H1 (cell line): ENCODE results near the gene MAD2L1BP. TPM values are rescaled to one million over a fixed set of nuclear protein-coding genes. Genes with fewer than 3 reads are reported as not detected.

ENCODE experiments used
- CTCF ChIA-PET: fragments of 300-600 bp; sonication (Branson Sonifier 250); formaldehyde crosslinking; loops from one replicate; lab custom pipeline; 2021; ENCODE audit not compliant: partially characterized antibody; lab: Charles Lee
- POLR2A ChIA-PET: fragments of 300-600 bp; sonication (Branson Sonifier 250); formaldehyde crosslinking; loops from one replicate; lab custom pipeline; 2021; ENCODE audit warnings: inconsistent platforms; ENCODE audit not compliant: partially characterized antibody; lab: Charles Lee
- DNase-seq, 2 experiments: peaks; one replicate each; pipeline versions ENCODE4 v3.0.0 to v3.0.0-alpha.2; 2010 to 2022; ENCODE audit warnings: low spot score in 2 of 2, low read depth in 1 of 2, mixed read lengths in 1 of 2
- FAIRE-seq: peaks from 2 replicates; lab custom pipeline; 2011; peaks lifted over from hg19 to GRCh38; lab: Jason Lieb, UNC
- H2AFZ ChIP-seq: 2 replicates; pipeline ENCODE4 v1.8.1; 2012; ENCODE audit warnings: low read length, inconsistent platforms
- H2AK5ac ChIP-seq: 2 replicates; pipeline ENCODE4 v1.6.1; 2013; ENCODE audit warnings: low read depth, low read length
- H2BK120ac ChIP-seq: replicated peaks from 2 replicates; pipeline ENCODE3; 2013; ENCODE audit warnings: low read depth, low read length, inconsistent platforms
- H2BK12ac ChIP-seq: 2 replicates; pipeline ENCODE4 v1.6.1; 2013; ENCODE audit warnings: low read depth, low read length
- H2BK15ac ChIP-seq: 2 replicates; pipeline ENCODE4 v1.6.1; 2013; ENCODE audit warnings: low read length
- H2BK20ac ChIP-seq: 2 replicates; pipeline ENCODE4 v1.6.1; 2013; ENCODE audit warnings: low read length
- H2BK5ac ChIP-seq: 2 replicates; pipeline ENCODE4 v1.6.1; 2013; ENCODE audit warnings: low read depth, low read length
- H3K14ac ChIP-seq: 2 replicates; pipeline ENCODE4 v1.6.1; 2013; ENCODE audit warnings: inconsistent platforms; ENCODE audit not compliant: insufficient read length
- H3K18ac ChIP-seq: 2 replicates; pipeline ENCODE4 v1.6.1; 2013; ENCODE audit warnings: low read length; ENCODE audit errors: extremely low read depth
- H3K23ac ChIP-seq: 2 replicates; pipeline ENCODE4 v1.6.1; 2013; ENCODE audit warnings: inconsistent platforms; ENCODE audit not compliant: insufficient read length
- H3K23me2 ChIP-seq: 2 replicates; pipeline ENCODE4 v1.6.1; 2013; ENCODE audit warnings: low read depth, low read length
- H3K27ac ChIP-seq: 2 replicates; pipeline ENCODE4 v1.6.1; 2011; ENCODE audit warnings: low read depth, low read length, inconsistent platforms
- H3K27me3 ChIP-seq, 4 experiments: replicated peaks in 1 of 4; 1 replicate in 1 of 4; 2 replicates in 3 of 4; pipeline versions ENCODE4 v1.6.1 to v1.8.1; 2011 to 2013; ENCODE audit warnings: low read length in 3 of 4, mild to moderate bottlenecking in 3 of 4, inconsistent platforms in 2 of 4, mixed read lengths in 2 of 4, moderate library complexity in 1 of 4; ENCODE audit not compliant: control insufficient read depth in 3 of 4, insufficient read depth in 3 of 4; ENCODE audit errors: extremely low read depth in 1 of 4
- H3K36me3 ChIP-seq, 4 experiments: 2 replicates each; pipeline versions ENCODE4 v1.6.1 to v1.8.1; 2011 to 2013; ENCODE audit warnings: mild to moderate bottlenecking in 4 of 4, low read length in 3 of 4, moderate library complexity in 2 of 4, control low read depth in 1 of 4, inconsistent platforms in 1 of 4; ENCODE audit not compliant: insufficient read depth in 4 of 4, control insufficient read depth in 2 of 4
- H3K4ac ChIP-seq: replicated peaks from 2 replicates; pipeline ENCODE3; 2013; ENCODE audit warnings: low read length, low read depth, mixed read lengths, inconsistent platforms; ENCODE audit not compliant: insufficient read length
- H3K4me1 ChIP-seq, 4 experiments: replicated peaks in 1 of 4; 1 replicate in 1 of 4; 2 replicates in 3 of 4; pipeline versions ENCODE4 v1.6.1 to v1.8.1; 2011 to 2013; ENCODE audit warnings: low read length in 3 of 4, inconsistent platforms in 2 of 4, mixed read lengths in 1 of 4; ENCODE audit not compliant: insufficient read depth in 4 of 4, control insufficient read depth in 3 of 4
- H3K4me2 ChIP-seq, 2 experiments: 2 replicates each; pipeline versions ENCODE4 v1.6.1 to v1.8.1; 2011 to 2013; ENCODE audit warnings: low read depth in 2 of 2, low read length in 2 of 2, control low read depth in 1 of 2, inconsistent platforms in 1 of 2, mild to moderate bottlenecking in 1 of 2; ENCODE audit not compliant: insufficient read depth in 1 of 2
- H3K4me3 ChIP-seq, 4 experiments: fragments of 200-600, 300-600 bp in 1 of 4; sonication (generic), shearing (Covaris generic), sonication (Bioruptor Twin) in 1 of 4; 2 replicates each; pipeline versions ENCODE4 v1.5.1 to v1.8.1; 2011 to 2016; ENCODE audit warnings: low read length in 4 of 4, low read depth in 3 of 4, control low read depth in 2 of 4, inconsistent platforms in 2 of 4, mild to moderate bottlenecking in 2 of 4, mixed read lengths in 1 of 4, moderate library complexity in 1 of 4; ENCODE audit not compliant: insufficient read depth in 2 of 4; ENCODE audit errors: extremely low read depth in 1 of 4
- H3K56ac ChIP-seq: replicated peaks from 2 replicates; pipeline ENCODE3; 2013; ENCODE audit warnings: low read depth, mild to moderate bottlenecking, mixed read lengths, low read length, inconsistent platforms; ENCODE audit not compliant: insufficient read length
- H3K79me1 ChIP-seq: 2 replicates; pipeline ENCODE4 v1.6.1; 2013; ENCODE audit warnings: low read depth, low read length, control low read depth
- H3K79me2 ChIP-seq, 2 experiments: 2 replicates each; pipeline versions ENCODE4 v1.6.1 to v1.8.1; 2012 to 2013; ENCODE audit warnings: low read length in 2 of 2, mild to moderate bottlenecking in 2 of 2, inconsistent platforms in 1 of 2; ENCODE audit not compliant: insufficient read depth in 2 of 2, control insufficient read depth in 1 of 2
- H3K9ac ChIP-seq, 4 experiments: replicated peaks in 1 of 4; 1 replicate in 1 of 4; 2 replicates in 3 of 4; pipeline versions ENCODE4 v1.6.1 to v1.8.1; 2011 to 2013; ENCODE audit warnings: low read depth in 3 of 4, low read length in 3 of 4, control low read depth in 2 of 4, mild to moderate bottlenecking in 2 of 4, moderate library complexity in 2 of 4, inconsistent platforms in 1 of 4; ENCODE audit errors: extremely low read depth in 1 of 4
- H3K9me3 ChIP-seq, 2 experiments: 2 replicates each; pipeline versions ENCODE4 v1.6.1 to v1.8.1; 2012 to 2013; ENCODE audit warnings: mild to moderate bottlenecking in 2 of 2, moderate library complexity in 2 of 2, control low read depth in 1 of 2, inconsistent platforms in 1 of 2, low read depth in 1 of 2, low read length in 1 of 2, mixed read lengths in 1 of 2; ENCODE audit not compliant: insufficient read depth in 2 of 2
- H4K20me1 ChIP-seq, 2 experiments: replicated peaks in 1 of 2; 2 replicates each; pipeline versions ENCODE3 to v1.8.1; 2011 to 2013; ENCODE audit warnings: inconsistent platforms in 2 of 2, low read length in 2 of 2, mild to moderate bottlenecking in 1 of 2; ENCODE audit not compliant: insufficient read depth in 2 of 2, control insufficient read depth in 1 of 2
- H4K5ac ChIP-seq: 2 replicates; pipeline ENCODE4 v1.6.1; 2013; ENCODE audit warnings: low read length, low read depth, mixed read lengths, inconsistent platforms; ENCODE audit not compliant: insufficient read length
- H4K8ac ChIP-seq: 2 replicates; pipeline ENCODE4 v1.8.0; 2013; ENCODE audit warnings: mild to moderate bottlenecking, moderate library complexity, low read length, inconsistent platforms; ENCODE audit not compliant: insufficient read depth; ENCODE audit errors: extremely low read depth
- H4K91ac ChIP-seq: replicated peaks from 2 replicates; pipeline ENCODE3; 2013; ENCODE audit warnings: low read length, mixed read lengths, inconsistent platforms; ENCODE audit not compliant: insufficient read length
- CREB1 ChIP-seq: IDR thresholded peaks from 2 replicates; pipeline ENCODE4 v1.6.1; 2012; ENCODE audit warnings: inconsistent platforms
- EZH2 ChIP-seq: fragments of 200-600 bp; sonication (generic); IDR thresholded peaks from 2 replicates; pipeline ENCODE4 v1.7.1; 2012; ENCODE audit warnings: low read depth, mild to moderate bottlenecking, moderate library complexity, low read length, inconsistent platforms; ENCODE audit not compliant: severe bottlenecking
- FOSL1 ChIP-seq: IDR thresholded peaks from 2 replicates; pipeline ENCODE4 v1.6.1; 2011; ENCODE audit warnings: mild to moderate bottlenecking, low read depth, low read length, moderate library complexity; ENCODE audit not compliant: insufficient read depth
- KDM1A ChIP-seq: fragments of 200-600, 300-600 bp; sonication (generic); IDR thresholded peaks from 2 replicates; pipeline ENCODE4 v1.7.1; 2016; ENCODE audit warnings: mild to moderate bottlenecking, low read length, borderline replicate concordance
- POU5F1 ChIP-seq: IDR thresholded peaks from 2 replicates; pipeline ENCODE4 v1.6.1; 2011; ENCODE audit warnings: low read depth, mild to moderate bottlenecking, low read length, moderate library complexity
- RNF2 ChIP-seq: fragments of 200-900, 300-1000 bp; sonication (generic); IDR thresholded peaks from 2 replicates; pipeline ENCODE4 v1.7.1; 2016; ENCODE audit warnings: borderline replicate concordance, low read depth, mild to moderate bottlenecking, antibody characterized with exemption, low read length; ENCODE audit not compliant: poor library complexity, severe bottlenecking; ENCODE audit errors: missing control alignments
- RXRA ChIP-seq: IDR thresholded peaks from 2 replicates; pipeline ENCODE4 v1.6.1; 2011; ENCODE audit warnings: low read depth, mild to moderate bottlenecking, low read length, moderate library complexity; ENCODE audit not compliant: insufficient read depth
- SIRT6 ChIP-seq: IDR thresholded peaks from one replicate; pipeline ENCODE4 v1.7.1; 2012; ENCODE audit warnings: low read length, inconsistent platforms
- SIX5 ChIP-seq: IDR thresholded peaks from 2 replicates; pipeline ENCODE4 v1.6.1; 2011; ENCODE audit warnings: mild to moderate bottlenecking, low read depth, low read length
- ZNF274 ChIP-seq: IDR thresholded peaks from 2 replicates; pipeline ENCODE4 v1.7.0; 2012; ENCODE audit warnings: low read length, borderline replicate concordance; ENCODE audit errors: extremely low read depth
- WGBS, 2 experiments: shearing (Covaris generic) in 1 of 2; methylation state at CpG; one replicate each; pipeline versions ENCODE4 v1.1.6 to v1.1.7; 2013 to 2015; ENCODE audit warnings: low lambda C conversion rate in 2 of 2, mixed read lengths in 2 of 2, inconsistent platforms in 1 of 2, low coverage in 1 of 2, missing lambda C conversion rate in 1 of 2; ENCODE audit not compliant: insufficient replicate concordance in 2 of 2, insufficient coverage in 1 of 2, insufficient read length in 1 of 2; ENCODE audit errors: extremely low coverage in 1 of 2, missing lambda C conversion rate in 1 of 2; 5-methylcytosine and 5-hydroxymethylcytosine counted together
- polyA plus RNA-seq, 7 experiments: library from polyadenylated mRNA; depleted of rRNA in 3 of 7; stranded (reverse) in 5 of 7; unstranded in 2 of 7; fragments of >200 nt in 5 of 7; fragments of 200-250 nt in 2 of 7; gene quantifications; 1 replicate in 5 of 7; 2 replicates in 1 of 7; 4 replicates in 1 of 7; pipeline versions ENCODE4 v1.2.1 to v1.2.3, GENCODE V29; 2011 to 2013; ENCODE audit warnings: missing spikeins in 2 of 7, mixed read lengths in 2 of 7
- total RNA-seq: library from RNA; stranded (reverse); fragmentation: NEBNext Ultra II Directional; extraction: Animal tissue kit (Norgen Biotek cat#: 25700); gene quantifications from 2 replicates; pipeline ENCODE4 v1.2.1, GENCODE V29; 2021
- TF ChIP-seq, protein P1 (sequence below): IDR thresholded peaks from 2 replicates; pipeline ENCODE4 v1.6.1; 2012; ENCODE audit warnings: low read length, inconsistent platforms

Gene MAD2L1BP
- total and polyA plus RNA-seq, 2 of the 8 experiments (the other 6 are each of a cell fraction or from before 2014, with no cell fraction given): 35.5 to 70.0 TPM

- H2BK15ac ChIP-seq: no peak overlapping the region
- no peaks in the 10 kb centered on the region for H4K20me1 ChIP-seq
- FAIRE-seq: no peak
- no peak for TF ChIP-seq CREB1
- TF ChIP-seq KDM1A: no peak
- TF ChIP-seq EZH2: no peak
- no peak for TF ChIP-seq FOSL1
- no peak for TF ChIP-seq RXRA
- no peak for TF ChIP-seq SIRT6
- no peak for TF ChIP-seq POU5F1
- TF ChIP-seq SIX5: no peak
- no peak for TF ChIP-seq RNF2
- TF ChIP-seq ZNF274: no peak
- TF ChIP-seq, protein P1, sequence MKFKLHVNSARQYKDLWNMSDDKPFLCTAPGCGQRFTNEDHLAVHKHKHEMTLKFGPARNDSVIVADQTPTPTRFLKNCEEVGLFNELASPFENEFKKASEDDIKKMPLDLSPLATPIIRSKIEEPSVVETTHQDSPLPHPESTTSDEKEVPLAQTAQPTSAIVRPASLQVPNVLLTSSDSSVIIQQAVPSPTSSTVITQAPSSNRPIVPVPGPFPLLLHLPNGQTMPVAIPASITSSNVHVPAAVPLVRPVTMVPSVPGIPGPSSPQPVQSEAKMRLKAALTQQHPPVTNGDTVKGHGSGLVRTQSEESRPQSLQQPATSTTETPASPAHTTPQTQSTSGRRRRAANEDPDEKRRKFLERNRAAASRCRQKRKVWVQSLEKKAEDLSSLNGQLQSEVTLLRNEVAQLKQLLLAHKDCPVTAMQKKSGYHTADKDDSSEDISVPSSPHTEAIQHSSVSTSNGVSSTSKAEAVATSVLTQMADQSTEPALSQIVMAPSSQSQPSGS: no peak
Observed at GRCh38 chr6:43648248-43648647, 12.6 kb downstream of the MAD2L1BP start.

More at GRCh38 chr6:43648248-43648647, 12.6 kb downstream of the MAD2L1BP start:
- Histone ChIP-seq H2BK20ac (peak overlapping the region; percentile 72; the same call in 1 of the 2 replicates), H3K23me2 (peaks cover 3% of the 10 kb centered on the region; the same call in 1 of the 2 replicates), H3K9ac (no peak overlapping the region), H3K18ac (no peak overlapping the region), H3K4me1 (no peaks in the 10 kb centered on the region; a peak in 1 of 7 replicates), H3K27me3 (no peaks in the 10 kb centered on the region), H3K27ac (no peak overlapping the region), H3K36me3 (no peaks in the 10 kb centered on the region), H3K9me3 (no peaks in the 10 kb centered on the region), H2AFZ (no peak overlapping the region), H2BK12ac (no peak overlapping the region), H3K4me3 (no peak overlapping the region), H4K5ac (no peak overlapping the region), H2BK120ac (no peak overlapping the region), H3K4me2 (no peak overlapping the region), H2AK5ac (no peak overlapping the region; the same call in 1 of the 2 replicates), H3K14ac (no peak overlapping the region), H4K8ac (no peak overlapping the region), H3K56ac (peak overlapping the region; percentile 59), H3K23ac (no peak overlapping the region), H2BK5ac (no peak overlapping the region), H4K91ac (no peak overlapping the region), H3K79me1 (no peaks in the 10 kb centered on the region), H3K4ac (peak overlapping the region; percentile 69), H3K79me2 (no peaks in the 10 kb centered on the region)
- CTCF ChIA-PET: interaction anchor here (0.9 to 4.5 kb wide), 2 partner anchors 19 to 111 kb away, joined by 3 to 35 read pairs; no protein-coding TSS in a partner anchor
- no peak for DNase-seq
- 94% methylated on average over 1 of the region's 2 CpGs; no CpG with 5 or more reads in 1 of the 2 experiments for WGBS, 2 experiments
- POLR2A ChIA-PET: interaction anchor here (1.0 to 5.6 kb wide), 2 partner anchors 20 to 40 kb away, joined by 3 to 33 read pairs; no protein-coding TSS in a partner anchor
